ENCODE data around the gene SRPK2. TPM values are rescaled to one million over a fixed set of nuclear protein-coding genes. Genes with fewer than 3 reads are reported as not detected.

Gene SRPK2
- total RNA-seq, 1 donor from 2014 or later: 54.1 TPM

- H3K36me3 Mint-ChIP-seq: peaks cover 15% of the 10 kb centered on the region
- no peak overlapping the region for H3K27ac ChIP-seq
- peaks cover 32% of the 10 kb centered on the region for H3F3A ChIP-seq (ENCODE audit: low read depth)
- no peak overlapping the region for H3K27ac Mint-ChIP-seq
- TF ChIP-seq EZH2phosphoT487 (IDR thresholded peaks at IDR 0.05) (no peak), EZH2 (IDR thresholded peaks at IDR 0.05) (no peak), CTCF (IDR thresholded peaks at IDR 0.05) (no peak)
- H3K9me3 ChIP-seq (ENCODE audit: low read depth): no peaks in the 10 kb centered on the region
- no peak overlapping the region for H2AFZ ChIP-seq (replicated peaks)
- peaks cover 36% of the 10 kb centered on the region for H3K4me1 ChIP-seq
- H3K27me3 ChIP-seq: no peaks in the 10 kb centered on the region
- H3K36me3 ChIP-seq: no peaks in the 10 kb centered on the region
- no peak for DNase-seq (ENCODE audit: low spot score)
- H3K4me3 ChIP-seq: no peak overlapping the region
- H3K9ac ChIP-seq: no peak overlapping the region
- peaks cover 70% of the 10 kb centered on the region for H4K20me1 ChIP-seq (ENCODE audit: low read depth)
- no peak overlapping the region for H3K4me2 ChIP-seq
- peaks cover 4% of the 10 kb centered on the region for H3K27me3 Mint-ChIP-seq (ENCODE audit: insufficient read depth, low read depth)
- no peaks in the 10 kb centered on the region for H3K79me2 ChIP-seq (ENCODE audit: low read depth)
- no peak overlapping the region for H3K4me3 Mint-ChIP-seq
- no peaks in the 10 kb centered on the region for H3K9me3 Mint-ChIP-seq
- H3K4me1 Mint-ChIP-seq: peaks cover 76% of the 10 kb centered on the region
Measured at GRCh38 chr7:105122619-105123018, 266.1 kb downstream of the SRPK2 start.

GRCh38 chr7:105118612-105119600 lies 269.8 kb downstream of the SRPK2 start:
- no peak overlapping the region for H2AFZ ChIP-seq (replicated peaks)
- Mint-ChIP-seq H3K4me3 (peak overlapping the region; percentile 43), H3K4me1 (peaks cover 64% of the 10 kb centered on the region), H3K27ac (peak overlapping the region; percentile 46), H3K36me3 (peaks cover 15% of the 10 kb centered on the region), H3K9me3 (no peaks in the 10 kb centered on the region), H3K27me3 (ENCODE audit: insufficient read depth, low read depth) (peaks cover 2% of the 10 kb centered on the region)
- peak overlapping the region; percentile 10 for H3K9ac ChIP-seq
- DNase-seq (ENCODE audit: low spot score): peak; percentile 61
- peaks cover 69% of the 10 kb centered on the region for H4K20me1 ChIP-seq (ENCODE audit: low read depth)
- no peak overlapping the region for H3K4me3 ChIP-seq
- no peaks in the 10 kb centered on the region for H3K9me3 ChIP-seq (ENCODE audit: low read depth)
- H3K36me3 ChIP-seq: peaks cover 12% of the 10 kb centered on the region
- no peaks in the 10 kb centered on the region for H3K79me2 ChIP-seq (ENCODE audit: low read depth)
- no peak overlapping the region for H3K27ac ChIP-seq
- TF ChIP-seq EZH2 (IDR thresholded peaks at IDR 0.05): no peak
- no peak for TF ChIP-seq EZH2phosphoT487 (IDR thresholded peaks at IDR 0.05)
- no peak for TF ChIP-seq CTCF (IDR thresholded peaks at IDR 0.05)
- peaks cover 41% of the 10 kb centered on the region for H3F3A ChIP-seq (ENCODE audit: low read depth)
- peaks cover 44% of the 10 kb centered on the region for H3K4me1 ChIP-seq
- no peaks in the 10 kb centered on the region for H3K27me3 ChIP-seq
- H3K4me2 ChIP-seq: peak overlapping the region; percentile 66

- H4K20me1 ChIP-seq (ENCODE audit: low read depth): peaks cover 47% of the 10 kb centered on the region
- no peak overlapping the region for H3K4me3 ChIP-seq
- peaks cover 34% of the 10 kb centered on the region for H3K36me3 ChIP-seq
- no peak overlapping the region for H3K27ac ChIP-seq
- no peak overlapping the region for H3K4me3 Mint-ChIP-seq
- H3K27me3 Mint-ChIP-seq (ENCODE audit: insufficient read depth, low read depth): peaks cover 5% of the 10 kb centered on the region
- H3K27ac Mint-ChIP-seq: no peak overlapping the region
- peaks cover 62% of the 10 kb centered on the region for H3F3A ChIP-seq (ENCODE audit: low read depth)
- no peak overlapping the region for H3K4me2 ChIP-seq
- H3K9me3 Mint-ChIP-seq: no peaks in the 10 kb centered on the region
- H3K4me1 Mint-ChIP-seq: peaks cover 13% of the 10 kb centered on the region
- H3K9ac ChIP-seq: no peak overlapping the region
- no peak for DNase-seq (ENCODE audit: low spot score)
- no peaks in the 10 kb centered on the region for H3K79me2 ChIP-seq (ENCODE audit: low read depth)
- H3K9me3 ChIP-seq (ENCODE audit: low read depth): no peaks in the 10 kb centered on the region
- no peak for TF ChIP-seq CTCF (IDR thresholded peaks at IDR 0.05)
- TF ChIP-seq EZH2phosphoT487 (IDR thresholded peaks at IDR 0.05): no peak
- TF ChIP-seq EZH2 (IDR thresholded peaks at IDR 0.05): no peak
- H3K27me3 ChIP-seq: no peaks in the 10 kb centered on the region
- peaks cover 14% of the 10 kb centered on the region for H3K4me1 ChIP-seq
- no peak overlapping the region for H2AFZ ChIP-seq (replicated peaks)
- peaks cover 48% of the 10 kb centered on the region for H3K36me3 Mint-ChIP-seq
Measured at GRCh38 chr7:105112440-105113418, 276.0 kb downstream of the SRPK2 start.

Measured in neural progenitor cell (in vitro differentiated cells).